Skeletal muscle cell (primary cell): ENCODE results near the gene SNX9.
A peak's percentile ranks its signal among the peaks of the same experiment; 100 is the strongest.
"Not testable (repeated sequence)": the region's sequence is repeated elsewhere in the genome, so short reads cannot be mapped to it uniquely, and the experiment has no call there.

ENCODE experiments used
- DNase-seq: peaks from one replicate; pipeline ENCODE4 v3.0.0-alpha.2; 2010; ENCODE audit warnings: low read depth
- H3K4me3 ChIP-seq: 2 replicates; pipeline ENCODE4 v1.5.1; 2011; ENCODE audit warnings: low read depth, mild to moderate bottlenecking, control low read depth, low read length, moderate library complexity

SNX9 gene

GRCh38 chr6:157823001-157823527, at the start of gene SNX9:
SNX9 (plus strand) TSS chr6:157823246; CDS start chr6:157823435, 189 bp downstream.
- no peak for DNase-seq
- peak within 1 kb of the TSS; percentile 81 for H3K4me3 ChIP-seq

GRCh38 chr6:157773248-157773773, 49.7 kb upstream of the SNX9 start:
- DNase-seq = no peak
- H3K4me3 ChIP-seq = no peak overlapping the region

GRCh38 chr6:157774153-157775135, 48.6 kb upstream of the SNX9 start:
- DNase-seq = no peak

GRCh38 chr6:157775376-157775775, 47.7 kb upstream of the SNX9 start:
- no peak overlapping the region for H3K4me3 ChIP-seq
- no peak for DNase-seq

More at GRCh38 chr6:157774153-157775135, 48.6 kb upstream of the SNX9 start:
- H3K4me3 ChIP-seq = no peak overlapping the region

- H3K4me3 ChIP-seq = no peak overlapping the region
- DNase-seq = no peak
Measured at GRCh38 chr6:157777344-157777743, 45.7 kb upstream of the SNX9 start.

GRCh38 chr6:157778719-157779118, 44.3 kb upstream of the SNX9 start:
- DNase-seq = no peak
- H3K4me3 ChIP-seq = no peak overlapping the region

GRCh38 chr6:157779705-157780604, 43.1 kb upstream of the SNX9 start:
- no peak overlapping the region for H3K4me3 ChIP-seq
- DNase-seq = no peak

- no peak overlapping the region for H3K4me3 ChIP-seq
- no peak for DNase-seq
Measured at GRCh38 chr6:157785636-157786035, 37.4 kb upstream of the SNX9 start.

- no peak overlapping the region for H3K4me3 ChIP-seq
- DNase-seq = no peak
Measured at GRCh38 chr6:157786221-157786620, 36.8 kb upstream of the SNX9 start.

- H3K4me3 ChIP-seq = no peak overlapping the region
- no peak for DNase-seq
Measured at GRCh38 chr6:157787080-157787479, 36.0 kb upstream of the SNX9 start.

- H3K4me3 ChIP-seq = no peak overlapping the region
- DNase-seq = no peak
Measured at GRCh38 chr6:157788180-157788579, 34.9 kb upstream of the SNX9 start.

GRCh38 chr6:157789297-157789696, 33.7 kb upstream of the SNX9 start:
- no peak for DNase-seq

GRCh38 chr6:157789861-157790260, 33.2 kb upstream of the SNX9 start:
- H3K4me3 ChIP-seq = no peak overlapping the region
- DNase-seq = no peak

More at GRCh38 chr6:157789297-157789696, 33.7 kb upstream of the SNX9 start:
- H3K4me3 ChIP-seq = no peak overlapping the region

GRCh38 chr6:157790548-157791160, 32.4 kb upstream of the SNX9 start:
- no peak overlapping the region for H3K4me3 ChIP-seq
- DNase-seq = no peak

- no peak for DNase-seq
- H3K4me3 ChIP-seq = no peak overlapping the region
Measured at GRCh38 chr6:157791450-157791849, 31.6 kb upstream of the SNX9 start.

GRCh38 chr6:157792671-157793070, 30.4 kb upstream of the SNX9 start:
- no peak for DNase-seq

GRCh38 chr6:157794012-157794411, 29.0 kb upstream of the SNX9 start:
- H3K4me3 ChIP-seq, DNase-seq: not testable (repeated sequence)

More at GRCh38 chr6:157792671-157793070, 30.4 kb upstream of the SNX9 start:
- H3K4me3 ChIP-seq = no peak overlapping the region

- DNase-seq = no peak
- no peak overlapping the region for H3K4me3 ChIP-seq
Measured at GRCh38 chr6:157795841-157796240, 27.2 kb upstream of the SNX9 start.

GRCh38 chr6:157798851-157799250, 24.2 kb upstream of the SNX9 start:
- H3K4me3 ChIP-seq = no peak overlapping the region
- DNase-seq = no peak
